GM21367 (cell line): ENCODE data around the gene ARHGAP44.
A peak's percentile ranks its signal among the peaks of the same experiment; 100 is the strongest.

Experiments used
- ATAC-seq: cut with Tn5 transposase; IDR thresholded peaks from one replicate; pipeline ENCODE4 v1.9.1; 2021; ENCODE audit not compliant: unreplicated experiment

The ARHGAP44 gene

DNA sequence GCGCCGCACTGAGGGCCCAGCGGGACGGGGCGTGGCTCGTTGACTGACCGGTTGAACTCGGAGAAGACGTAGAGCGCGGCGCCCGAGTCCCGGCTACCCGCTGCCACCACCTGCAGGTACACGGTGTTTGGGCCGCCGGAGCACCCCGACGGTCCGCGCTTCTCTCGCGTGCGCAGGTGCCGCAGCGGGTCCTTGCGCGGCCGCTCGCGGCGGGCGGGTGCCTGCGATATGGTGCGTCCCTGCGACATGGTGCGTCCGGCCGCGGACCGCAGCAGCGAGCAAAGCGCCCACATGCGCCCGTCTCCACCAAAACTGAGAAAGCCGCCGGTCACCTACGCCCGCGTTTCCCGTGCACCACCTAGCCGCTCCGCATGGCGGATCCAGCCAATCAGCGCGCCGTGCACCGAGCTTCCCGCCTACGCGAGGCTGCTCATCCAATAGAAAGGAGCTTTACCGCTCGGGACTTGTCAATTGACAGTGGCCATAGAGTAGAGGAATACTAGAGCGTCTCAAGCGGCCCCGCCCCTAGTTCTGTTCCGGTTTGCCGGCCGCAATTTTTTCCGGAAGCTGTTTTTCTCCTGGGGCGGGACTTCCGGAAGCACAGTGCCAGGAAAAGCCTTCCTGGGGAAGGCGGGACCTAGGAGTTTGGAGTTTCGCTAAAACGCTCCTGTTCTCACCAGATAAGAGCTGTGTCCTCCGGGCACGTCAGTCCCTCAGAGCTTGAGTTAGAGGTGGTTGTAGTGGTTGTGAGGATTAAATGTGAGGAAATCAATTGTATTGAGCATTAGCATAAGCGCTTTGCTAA, 228.6 kb downstream of the ARHGAP44 start, which contains the start of gene ELAC2:
TSS of gene ELAC2 (minus strand) at position 373 of the 805 bp plus-strand sequence. CDS start at position 293, 80 bp downstream.
- peak; percentile 96 for ATAC-seq

DNA sequence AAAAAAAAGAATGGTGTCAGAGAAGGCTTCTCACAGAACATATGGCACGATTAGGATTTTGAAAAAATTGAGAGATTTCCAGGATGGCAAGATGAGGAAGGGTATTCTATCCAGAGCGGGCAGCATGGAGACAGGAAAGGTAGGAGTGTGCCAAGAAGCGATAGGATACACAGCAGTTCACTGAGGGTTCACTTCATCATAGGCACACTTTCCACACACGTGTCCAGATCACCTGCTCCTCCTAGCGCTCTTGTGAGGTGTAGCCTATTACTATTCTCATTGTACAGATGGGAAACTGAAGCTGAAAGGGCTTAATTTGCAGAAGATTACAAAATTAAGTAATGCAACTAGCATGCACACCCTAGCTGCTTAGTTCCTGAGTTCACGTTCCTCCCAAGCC, 234.7 kb downstream of the ARHGAP44 start:
- ATAC-seq: no peak

- peak; percentile 73 for ATAC-seq
Measured at GRCh38 chr17:13024526-13025257, 235.4 kb downstream of the ARHGAP44 start.

DNA sequence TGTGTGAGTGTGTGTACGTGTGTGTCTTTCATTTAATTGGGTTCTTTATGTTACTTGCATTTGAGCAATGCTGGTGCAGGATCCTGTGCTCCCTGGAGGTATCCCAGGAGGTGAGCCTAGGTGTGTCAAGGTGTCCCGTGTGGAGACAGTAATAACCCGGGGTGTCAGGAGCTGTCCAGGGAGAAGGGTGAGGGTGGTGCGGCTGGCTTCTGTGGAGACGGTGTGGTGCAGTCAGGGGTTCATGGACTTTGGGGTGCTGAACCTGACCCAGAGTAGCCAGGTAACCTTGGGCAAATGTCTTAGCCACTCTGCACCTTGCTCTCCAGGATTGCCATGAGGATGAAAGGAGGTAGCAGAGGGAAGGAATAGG, 235.9 kb downstream of the ARHGAP44 start:
- ATAC-seq: no peak

DNA sequence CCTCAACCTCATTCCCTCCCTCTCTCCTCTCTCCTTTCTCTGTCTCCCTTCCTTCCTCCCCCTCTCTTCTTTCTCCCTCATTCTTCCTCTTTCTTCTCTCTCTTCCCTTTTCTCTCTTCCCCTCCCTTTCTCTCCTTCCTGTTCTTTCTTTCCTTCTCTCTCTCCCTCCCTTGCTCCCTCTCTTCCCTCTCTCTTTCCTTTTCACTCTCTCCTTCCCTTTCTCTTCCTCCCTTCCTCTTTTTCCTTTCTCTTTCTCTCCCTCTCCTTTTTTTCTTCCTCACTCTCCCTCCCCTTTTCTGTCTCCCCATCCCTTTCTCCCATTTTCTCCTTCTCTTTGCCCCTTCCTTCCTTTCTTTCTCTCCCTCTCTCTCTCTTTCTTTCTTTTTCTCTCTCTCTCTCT, 236.4 kb downstream of the ARHGAP44 start:
- no peak for ATAC-seq

- ATAC-seq: no peak
Measured at GRCh38 chr17:13027246-13027645, 237.9 kb downstream of the ARHGAP44 start.

DNA sequence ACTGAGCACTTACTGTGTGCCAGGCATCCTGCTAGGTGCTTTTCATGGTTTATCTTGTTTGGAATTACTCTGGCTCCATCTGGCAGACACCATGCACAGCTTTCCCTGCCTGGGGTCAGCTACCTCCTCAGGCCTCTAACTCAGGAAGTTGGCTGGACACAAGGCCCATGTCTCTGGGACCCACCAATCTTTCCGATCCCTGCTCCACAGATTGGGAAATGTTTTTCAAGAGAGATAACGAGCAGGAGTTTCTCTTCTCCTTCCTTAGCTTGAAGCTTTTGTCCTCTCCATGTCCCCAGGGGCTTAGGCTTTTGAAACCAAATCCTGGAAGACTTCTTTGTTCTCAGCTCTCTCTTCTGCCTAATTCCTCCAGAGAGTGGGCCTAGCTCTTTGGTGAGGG, 240.0 kb downstream of the ARHGAP44 start:
- ATAC-seq: no peak

GRCh38 chr17:13030056-13030455, 240.8 kb downstream of the ARHGAP44 start:
- no peak for ATAC-seq

- ATAC-seq: peak; percentile 57
Measured at GRCh38 chr17:13030459-13031300, 241.4 kb downstream of the ARHGAP44 start.

GRCh38 chr17:13031718-13032350, 242.5 kb downstream of the ARHGAP44 start:
- ATAC-seq: peak; percentile 59

DNA sequence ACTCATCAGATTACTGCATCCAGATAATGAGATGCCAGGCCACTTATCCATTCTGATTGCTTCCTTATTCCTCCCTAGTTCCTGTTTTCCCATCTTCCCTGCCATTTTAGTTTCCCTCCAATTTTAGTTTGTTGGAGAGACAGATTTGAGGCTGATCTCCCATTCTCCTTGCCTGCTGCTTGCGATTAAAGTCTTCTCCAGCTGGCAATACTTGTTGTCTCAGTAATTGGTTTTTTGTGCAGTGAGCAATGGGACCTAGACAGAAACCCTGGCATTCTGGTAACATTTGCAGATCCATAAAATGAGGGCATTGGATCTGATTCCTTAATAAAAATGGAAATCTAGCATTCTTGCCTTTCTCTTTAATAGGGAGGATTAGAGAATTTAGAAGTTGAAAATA, 246.1 kb downstream of the ARHGAP44 start:
- ATAC-seq: no peak

DNA sequence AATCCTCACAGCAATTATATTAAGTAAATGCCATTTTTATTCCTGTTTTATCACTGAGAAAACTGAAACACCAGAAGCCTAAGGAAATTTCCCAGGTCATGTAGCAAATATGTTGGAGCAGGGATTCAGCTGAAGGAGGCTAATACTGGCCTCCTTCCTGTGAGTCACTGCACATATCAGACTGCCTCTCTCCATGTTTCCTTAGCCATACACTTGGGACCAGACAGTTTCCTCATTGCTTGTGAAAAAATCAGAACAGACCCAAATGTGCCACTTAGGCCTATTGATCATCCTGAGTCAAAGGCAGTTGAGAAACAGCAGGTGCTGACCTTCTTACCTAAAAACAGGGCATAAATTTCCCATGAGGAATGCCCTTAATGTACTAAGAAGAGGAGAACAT, 247.5 kb downstream of the ARHGAP44 start:
- no peak for ATAC-seq

- ATAC-seq: no peak
Measured at GRCh38 chr17:13038931-13039665, 249.8 kb downstream of the ARHGAP44 start.
